Endothelial cell of umbilical vein (primary cell): ENCODE data around the gene NPPC. TPM values are rescaled to one million over a fixed set of nuclear protein-coding genes. Genes with fewer than 3 reads are reported as not detected.

Experiments used
- BruUV-seq: library from RNA; stranded (reverse); fragments of 400-500 nt; replicated peaks from 2 replicates; lab custom pipeline; 2021; lab: Mats Ljungman, UMichigan
- CTCF ChIA-PET: fragments of 300-600, 350-600 bp; sonication (Branson Sonifier 250); formaldehyde crosslinking; loops from one replicate; lab custom pipeline; 2021; ENCODE audit warnings: antibody characterized with exemption, inconsistent platforms; lab: Charles Lee
- POLR2A ChIA-PET: fragments of 300-600, 350-600 bp; sonication (Branson Sonifier 250); formaldehyde crosslinking; loops from one replicate; lab custom pipeline; 2021; ENCODE audit warnings: antibody characterized with exemption, inconsistent platforms; lab: Charles Lee
- DNase-seq: peaks from one replicate; pipeline ENCODE4 v3.0.0-alpha.2; 2011; ENCODE audit warnings: low read depth, low spot score
- FAIRE-seq: peaks from 2 replicates; lab custom pipeline; 2011; peaks lifted over from hg19 to GRCh38; lab: Jason Lieb, UNC
- H2AFZ ChIP-seq: 2 replicates; pipeline ENCODE4 v1.6.0; 2012; ENCODE audit warnings: low read depth, low read length, control low read depth, inconsistent platforms
- H3K27ac ChIP-seq: 2 replicates; pipeline ENCODE4 v1.5.1; 2011; ENCODE audit warnings: low read depth, mild to moderate bottlenecking, control low read depth, low read length, moderate library complexity; ENCODE audit not compliant: insufficient read depth
- H3K27me3 ChIP-seq, 2 experiments: 2 replicates each; pipeline versions ENCODE4 v1.6.0 to v1.6.1; 2011; ENCODE audit warnings: low read length in 2 of 2, mixed read lengths in 1 of 2; ENCODE audit not compliant: control insufficient read depth in 2 of 2, insufficient read depth in 2 of 2
- H3K36me3 ChIP-seq, 2 experiments: 2 replicates in 1 of 2; 3 replicates in 1 of 2; pipeline ENCODE4 v1.5.1; 2011; ENCODE audit warnings: low read length in 2 of 2, mild to moderate bottlenecking in 1 of 2, moderate library complexity in 1 of 2; ENCODE audit not compliant: control insufficient read depth in 2 of 2, insufficient read depth in 2 of 2; ENCODE audit errors: extremely low read depth in 1 of 2
- H3K4me1 ChIP-seq: 3 replicates; pipeline ENCODE4 v1.5.1; 2011; ENCODE audit warnings: mild to moderate bottlenecking, low read length; ENCODE audit not compliant: control insufficient read depth, insufficient read depth; ENCODE audit errors: extremely low read depth
- H3K4me2 ChIP-seq: 2 replicates; pipeline ENCODE4 v1.6.1; 2011; ENCODE audit warnings: low read length, control low read depth, mixed read lengths; ENCODE audit not compliant: insufficient read depth
- H3K4me3 ChIP-seq, 3 experiments: fragments of 200-600 bp in 1 of 3; sonication (generic), shearing (Covaris generic) in 1 of 3; replicated peaks in 1 of 3; 2 replicates each; pipeline ENCODE4 v1.5.1; 2011 to 2016; ENCODE audit warnings: control low read depth in 3 of 3, low read length in 3 of 3, mild to moderate bottlenecking in 2 of 3, inconsistent platforms in 1 of 3, low read depth in 1 of 3, moderate library complexity in 1 of 3; ENCODE audit not compliant: insufficient read depth in 1 of 3
- H3K79me2 ChIP-seq: 2 replicates; pipeline ENCODE4 v1.6.0; 2012; ENCODE audit warnings: low read length, inconsistent platforms; ENCODE audit not compliant: control insufficient read depth, insufficient read depth
- H3K9ac ChIP-seq: replicated peaks from 2 replicates; pipeline ENCODE3; 2011; ENCODE audit warnings: low read length, control low read depth; ENCODE audit not compliant: insufficient read depth; ENCODE audit errors: extremely low read depth
- H3K9me1 ChIP-seq: replicated peaks from 3 replicates; pipeline ENCODE4 v1.6.0; 2011; ENCODE audit warnings: mild to moderate bottlenecking, low read length; ENCODE audit not compliant: control insufficient read depth, insufficient read depth; ENCODE audit errors: extremely low read depth
- H3K9me3 ChIP-seq: replicated peaks from 2 replicates; pipeline ENCODE4 v1.5.1; 2012; ENCODE audit warnings: low read length, inconsistent platforms; ENCODE audit not compliant: control insufficient read depth, insufficient read depth
- H4K20me1 ChIP-seq: replicated peaks from 2 replicates; pipeline ENCODE3; 2011; ENCODE audit warnings: mild to moderate bottlenecking, low read length; ENCODE audit not compliant: control insufficient read depth, insufficient read depth; ENCODE audit errors: extremely low read depth
- CTCF ChIP-seq, 2 donors: IDR thresholded peaks; 1 replicate in 1 of 2; 2 replicates in 1 of 2; pipeline ENCODE4 v1.5.1; 2011; ENCODE audit warnings: low read length in 2 of 2, mild to moderate bottlenecking in 2 of 2, moderate library complexity in 2 of 2, control low read depth in 1 of 2, inconsistent platforms in 1 of 2, low read depth in 1 of 2; ENCODE audit not compliant: insufficient read depth in 1 of 2; ENCODE audit errors: extremely low read depth in 1 of 2
- EZH2 ChIP-seq: IDR thresholded peaks from 2 replicates; pipeline ENCODE4 v1.6.1; 2012; ENCODE audit warnings: borderline replicate concordance, low read depth, mild to moderate bottlenecking, moderate library complexity, low read length, inconsistent platforms; ENCODE audit not compliant: severe bottlenecking
- MYC ChIP-seq: IDR thresholded peaks from one replicate; pipeline ENCODE4 v1.6.1; 2011; ENCODE audit warnings: mild to moderate bottlenecking, low read depth, low read length
- POLR2A ChIP-seq: IDR thresholded peaks from 2 replicates; pipeline ENCODE4 v1.6.1; 2012; ENCODE audit warnings: low read depth, mild to moderate bottlenecking, control low read depth, low read length
- POLR2AphosphoS5 ChIP-seq: IDR thresholded peaks from 2 replicates; pipeline ENCODE4 v1.6.1; 2012; ENCODE audit warnings: low read depth, mild to moderate bottlenecking, control low read depth, low read length, moderate library complexity; ENCODE audit not compliant: insufficient read depth
- dilution Hi-C: fragments of 300-500 bp; cut with MboI; formaldehyde crosslinking; loops from one replicate; pipeline ENCODE4 v1.15.0; 2019; ENCODE audit warnings: low sequenced_read_pairs; ENCODE audit not compliant: extremely low pct_ligation_motif_present
- intact Hi-C: fragments of 100-400 bp; cut with micrococcal nuclease; formaldehyde crosslinking; loops from one replicate; pipeline ENCODE4 v1.10.0; 2022
- polyA plus RNA-seq, 4 experiments: library from polyadenylated mRNA; depleted of rRNA in 3 of 4; stranded (reverse) in 3 of 4; unstranded in 1 of 4; fragments of >200 nt; gene quantifications; 2 replicates each; pipeline versions ENCODE4 v1.2.1 to v1.2.3, GENCODE V29; 2011 to 2012; ENCODE audit warnings: missing spikeins in 1 of 4
- total RNA-seq: library from RNA; stranded (reverse); gene quantifications from 2 replicates; pipeline ENCODE4 v1.2.3, GENCODE V29; 2021
- TF ChIP-seq, protein P1 (sequence below): IDR thresholded peaks from 2 replicates; pipeline ENCODE4 v1.6.1; 2011; ENCODE audit not compliant: insufficient read depth, insufficient read length

The NPPC gene
- total and polyA plus RNA-seq, 2 donors (not counting 3 experiments of a cell fraction or from before 2014, with no cell fraction given): not detected

- H4K20me1 ChIP-seq: no peaks in the 10 kb centered on the region
- peaks cover 10% of the 10 kb centered on the region for H3K4me1 ChIP-seq
- intact Hi-C loops: no loop called here
- DNase-seq (no peak), FAIRE-seq (no peak)
- TF ChIP-seq MYC: no peak
- TF ChIP-seq, protein P1, sequence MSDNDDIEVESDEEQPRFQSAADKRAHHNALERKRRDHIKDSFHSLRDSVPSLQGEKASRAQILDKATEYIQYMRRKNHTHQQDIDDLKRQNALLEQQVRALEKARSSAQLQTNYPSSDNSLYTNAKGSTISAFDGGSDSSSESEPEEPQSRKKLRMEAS: no peak
- no peak for TF ChIP-seq POLR2AphosphoS5
- H3K79me2 ChIP-seq: no peaks in the 10 kb centered on the region
- dilution Hi-C loops: no loop called here
- H3K9ac ChIP-seq: no peak overlapping the region
- H3K9me3 ChIP-seq: no peaks in the 10 kb centered on the region
- H2AFZ ChIP-seq: no peak overlapping the region
- no peak overlapping the region for H3K4me2 ChIP-seq
- no peak overlapping the region for H3K4me3 ChIP-seq
- CTCF ChIA-PET: interaction anchor here (3.5 to 3.8 kb wide), 2 partner anchors 211 to 395 kb away, joined by 17 to 28 read pairs; no protein-coding TSS in a partner anchor
- BruUV-seq: no TSS peak
- no peaks in the 10 kb centered on the region for H3K36me3 ChIP-seq
- no peak overlapping the region for H3K27ac ChIP-seq
- H3K9me1 ChIP-seq: no peaks in the 10 kb centered on the region
- POLR2A ChIA-PET: no interaction called here
- peaks cover 23 to 35% of the 10 kb centered on the region in 2 experiments for H3K27me3 ChIP-seq
Measured at GRCh38 chr2:231930593-231931281, 4.5 kb upstream of the NPPC start.

DNA sequence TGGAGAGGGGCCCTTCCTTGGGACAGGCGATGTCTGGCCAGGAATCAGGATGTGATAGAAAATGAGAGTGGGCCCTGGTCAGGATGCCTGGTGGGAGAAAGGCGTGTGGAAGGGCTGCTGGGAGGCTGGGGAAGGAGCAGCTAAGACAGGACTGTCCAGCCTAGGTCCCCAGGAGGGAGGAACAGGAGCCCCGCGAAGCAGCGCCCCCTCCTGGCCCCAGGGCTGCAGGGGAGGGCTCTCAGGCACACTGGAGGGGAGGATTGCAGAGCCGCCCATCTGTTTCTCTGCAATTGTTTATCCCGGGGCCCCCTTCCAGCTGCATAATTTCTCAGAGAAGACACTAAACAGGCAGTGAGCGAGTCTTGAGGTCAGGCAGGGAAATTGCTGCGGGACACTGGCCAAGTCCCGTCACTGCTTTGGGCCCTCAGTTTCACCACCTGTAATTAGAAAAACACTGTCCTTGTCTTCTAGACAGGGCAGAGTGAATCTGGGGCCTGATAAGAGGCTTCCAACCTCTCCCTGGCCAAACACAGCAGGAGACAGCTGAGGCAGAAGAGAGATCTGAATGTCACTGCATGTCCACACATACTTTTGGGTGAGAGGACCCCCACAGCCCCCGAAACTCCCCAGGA, 3.9 kb upstream of the NPPC start:
- POLR2A ChIA-PET: no interaction called here

More for the DNA sequence above, 3.9 kb upstream of the NPPC start:
- CTCF ChIA-PET: interaction anchor here (3.5 to 3.8 kb wide), 2 partner anchors 211 to 395 kb away, joined by 17 to 28 read pairs; no protein-coding TSS in a partner anchor
- FAIRE-seq (no peak), DNase-seq (no peak)
- Histone ChIP-seq H3K27me3 (peaks cover 23 to 39% of the 10 kb centered on the region in 2 experiments), H2AFZ (no peak overlapping the region), H3K36me3 (no peaks in the 10 kb centered on the region), H3K79me2 (no peaks in the 10 kb centered on the region), H3K4me1 (peaks cover 15% of the 10 kb centered on the region), H3K27ac (no peak overlapping the region), H3K4me3 (no peak overlapping the region), H3K9me1 (no peaks in the 10 kb centered on the region), H3K9me3 (no peaks in the 10 kb centered on the region), H3K9ac (no peak overlapping the region), H4K20me1 (no peaks in the 10 kb centered on the region), H3K4me2 (no peak overlapping the region)
- intact Hi-C loops: no loop called here
- TF ChIP-seq POLR2A (no peak), EZH2 (no peak), CTCF (IDR thresholded peaks at IDR 0.05; ENCODE audit: extremely low read depth in 1 of 2, insufficient read depth in 1 of 2, low read depth in 1 of 2, low read length in 2 of 2) (peak; percentile 38 to 45)
- BruUV-seq: no TSS peak
- dilution Hi-C loops: no loop called here
